SU-DHL-6 (cell line): Measurements from ENCODE around the gene PDE3B.

Source experiments
- CTCF ChIP-seq: fragments of 200-600 bp; sonication (generic); IDR thresholded peaks from one replicate; pipeline ENCODE4 v1.5.1; 2017; ENCODE audit warnings: antibody characterized with exemption, mild to moderate bottlenecking, low read length, moderate library complexity; ENCODE audit not compliant: insufficient read depth, poor library complexity, severe bottlenecking
- EZH2phosphoT487 ChIP-seq: fragments of 200-600 bp; sonication (generic), shearing (Covaris generic); conservative IDR thresholded peaks from 2 replicates; pipeline ENCODE4 v1.6.1; 2018; ENCODE audit warnings: mild to moderate bottlenecking, antibody characterized with exemption, low read length, moderate library complexity, mixed read lengths

DNA sequence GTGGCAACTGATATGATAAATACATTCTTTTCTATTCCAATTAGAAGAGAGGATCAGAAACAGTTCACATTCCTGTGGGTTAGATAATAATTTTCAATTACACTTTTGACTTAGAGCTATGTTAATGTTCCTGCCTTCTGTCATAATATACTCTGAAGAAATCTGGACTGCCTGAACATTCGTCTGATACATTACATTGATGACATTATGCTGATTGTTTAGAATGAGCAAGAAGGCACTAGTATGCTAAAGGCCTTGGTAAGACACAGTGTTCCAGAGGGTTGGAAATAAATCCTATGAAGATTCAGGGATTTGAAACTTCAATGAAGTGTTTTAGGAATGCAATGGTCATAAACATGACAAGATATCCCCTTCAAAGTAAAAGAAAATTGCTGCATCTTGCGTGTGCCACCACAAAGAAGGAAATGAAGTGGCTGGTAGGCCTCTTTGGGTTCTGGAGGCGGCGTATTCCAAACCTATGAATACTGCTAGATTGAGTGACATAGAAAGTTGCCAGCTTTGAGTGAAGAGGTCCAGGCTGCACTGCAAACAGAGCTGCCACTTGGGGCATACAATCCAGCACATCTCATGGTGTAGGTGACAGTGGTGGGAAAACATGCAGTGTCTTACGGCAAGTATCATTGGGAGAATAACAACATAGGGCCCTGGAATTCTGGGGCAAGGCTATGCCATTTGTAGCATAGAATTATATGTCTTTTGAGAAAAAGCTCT lies 21.2 kb upstream of the PDE3B start:
- TF ChIP-seq CTCF (no peak), EZH2phosphoT487 (no peak)
